Subcutaneous adipose tissue (tissue), 4 donors: ENCODE data around the gene KLHL25. TPM values are rescaled to one million over a fixed set of nuclear protein-coding genes. Genes with fewer than 3 reads are reported as not detected.

ENCODE experiments used
- CTCF ChIP-seq: fragments of 450-650 bp; IDR thresholded peaks from one replicate; pipeline ENCODE4 v1.5.1; 2016; ENCODE audit warnings: low read depth, mild to moderate bottlenecking, control low read depth, antibody characterized with exemption, moderate library complexity
- total RNA-seq, 4 donors: library from RNA; depleted of rRNA; stranded (reverse); fragments of >200 nt; gene quantifications; one replicate each; pipeline ENCODE4 v1.1.0, GENCODE V29; 2016

KLHL25 gene
- total RNA-seq, 4 donors from 2014 or later = 8.5 to 61.2 (median 12.0) TPM

GRCh38 chr15:85759376-85759775 lies 35.3 kb downstream of the KLHL25 start:
- TF ChIP-seq CTCF = no peak

DNA sequence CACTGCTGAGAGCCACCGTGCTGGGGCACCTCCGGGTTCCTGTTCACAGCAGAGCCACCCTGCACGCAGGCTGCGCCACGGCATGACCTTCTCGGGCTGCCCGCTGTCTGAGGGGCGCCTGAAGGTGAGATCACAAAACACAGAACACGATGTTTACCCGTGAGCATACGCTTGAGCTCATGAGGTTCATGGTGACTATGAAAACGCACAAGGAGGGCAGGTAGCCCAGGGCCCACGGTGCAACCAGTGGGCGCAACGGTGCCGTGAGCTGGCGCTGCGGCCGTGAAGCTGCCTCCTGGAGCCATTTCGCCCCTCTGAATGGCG lies 36.1 kb downstream of the KLHL25 start:
- TF ChIP-seq CTCF = no peak

- no peak for TF ChIP-seq CTCF
Observed at GRCh38 chr15:85757939-85758654, 36.6 kb downstream of the KLHL25 start.

- TF ChIP-seq CTCF = no peak
Observed at GRCh38 chr15:85757073-85757938, 37.4 kb downstream of the KLHL25 start.

DNA sequence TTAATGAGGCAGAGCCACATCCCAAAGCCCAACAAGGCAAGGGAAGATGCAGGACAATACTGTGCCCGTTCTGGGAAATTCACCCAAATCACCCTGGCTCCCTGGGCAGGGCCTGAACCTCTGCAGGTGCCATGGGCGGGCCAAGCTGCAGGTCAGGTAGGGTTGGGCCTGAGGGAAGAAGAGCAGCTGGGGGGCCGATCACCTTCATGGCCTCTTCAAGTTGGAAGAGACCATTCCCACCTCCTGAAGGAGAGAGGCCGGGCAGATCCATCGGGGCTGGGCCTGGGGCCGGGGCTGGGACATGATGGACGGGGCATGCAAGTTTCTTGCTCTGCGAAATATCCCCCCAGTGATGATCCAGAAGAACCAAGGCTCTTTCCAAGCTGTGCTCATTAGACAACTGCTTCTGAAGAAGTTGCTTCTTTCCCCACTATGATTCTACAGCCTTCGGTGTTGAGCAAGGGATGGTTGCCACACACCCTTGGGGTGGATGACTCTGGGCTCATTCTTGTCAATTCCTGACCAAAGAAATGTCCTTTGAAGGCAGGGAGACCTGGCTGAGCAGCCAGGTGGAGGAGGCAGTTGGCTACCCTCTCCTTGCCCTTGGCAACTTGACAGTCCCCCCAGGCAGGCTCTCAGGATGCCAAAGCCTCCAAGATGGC lies 38.2 kb downstream of the KLHL25 start:
- no peak for TF ChIP-seq CTCF

- no peak for TF ChIP-seq CTCF
Observed at GRCh38 chr15:85755942-85756341, 38.8 kb downstream of the KLHL25 start.

DNA sequence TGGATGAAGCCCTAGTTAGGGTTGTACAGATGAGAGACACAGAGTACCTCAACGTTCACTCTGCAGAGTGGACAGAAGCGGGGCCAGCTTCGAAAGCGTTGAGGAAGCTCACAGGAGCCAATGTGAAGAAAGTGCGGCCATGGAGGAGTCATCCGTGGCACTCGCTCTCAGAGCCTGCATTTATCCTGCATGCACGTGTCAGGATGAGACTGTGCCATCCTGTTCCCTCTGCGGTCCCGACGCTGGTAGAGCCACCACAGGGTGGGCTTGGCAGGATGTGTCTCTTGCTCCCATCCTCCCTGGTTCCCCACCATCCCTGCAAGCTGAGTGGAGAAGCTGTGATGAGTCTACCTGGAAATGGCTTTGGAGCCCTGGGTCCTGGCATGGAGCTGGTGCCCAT lies 39.3 kb downstream of the KLHL25 start:
- no peak for TF ChIP-seq CTCF
